ENCODE data around the gene TPST2. TPM values are rescaled to one million over a fixed set of nuclear protein-coding genes. Genes with fewer than 3 reads are reported as not detected.

TPST2 gene
- total and polyA plus RNA-seq, 2 of the 4 experiments (the other 2 are of a cell fraction), result 42.5 to 63.6 TPM

DNA sequence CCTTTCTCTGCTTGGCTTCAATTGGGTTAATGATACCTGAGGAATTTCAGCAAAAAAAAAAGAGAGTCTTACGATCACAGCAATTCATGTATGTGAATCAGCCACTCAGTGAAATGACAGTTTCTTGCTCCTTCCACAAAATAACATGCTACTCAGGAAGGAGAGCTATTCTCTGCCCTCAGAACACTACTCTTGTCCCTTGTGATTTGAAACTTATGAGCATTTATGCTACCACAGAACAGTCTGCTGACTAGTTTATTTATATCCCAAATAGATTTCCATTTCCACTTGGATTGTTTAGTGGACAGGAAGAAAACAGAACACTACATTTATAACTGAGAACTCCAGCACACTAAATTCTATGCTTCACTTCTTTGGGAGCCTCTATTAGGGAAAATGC is 86.2 kb downstream of the TPST2 start:
- ChIA-PET POLR2A (ENCODE audit: unreplicated experiment) (no interaction called here), CTCF (interaction anchor here (1.2 to 2.1 kb wide), 2 partner anchors 10 to 19 kb away, joined by 5 to 7 read pairs; partner anchors contain the start of genes HPS4 and SRRD)
- Histone ChIP-seq H2BK20ac (ENCODE audit: low read depth, low read length) (no peak overlapping the region), H4K20me1 (ENCODE audit: insufficient read depth, low read length) (no peaks in the 10 kb centered on the region), H2AFZ (replicated peaks; ENCODE audit: low read length, poor library complexity) (no peak overlapping the region), H2AK9ac (replicated peaks; ENCODE audit: low read depth, low read length, poor library complexity) (no peak overlapping the region), H3K4me3 (ENCODE audit: insufficient read depth, low read depth, low read length) (no peak overlapping the region), H3K9me3 (ENCODE audit: control insufficient read depth, insufficient read depth, low read length) (no peaks in the 10 kb centered on the region), H3K56ac (ENCODE audit: extremely low read depth, insufficient read depth, low read length) (no peak overlapping the region), H2BK15ac (ENCODE audit: low read depth, low read length) (no peak overlapping the region), H4K8ac (ENCODE audit: low read depth in 2 of 2, low read length in 2 of 2) (no peak overlapping the region), H3K4me1 (ENCODE audit: control insufficient read depth, insufficient read depth, low read length) (no peaks in the 10 kb centered on the region), H2BK120ac (ENCODE audit: low read depth, low read length) (no peak overlapping the region), H3K79me1 (ENCODE audit: low read depth in 1 of 2, low read length in 2 of 2) (peaks cover 2 to 8% of the 10 kb centered on the region in 2 experiments; a peak in 2 of 4 replicates), H3K27ac (ENCODE audit: insufficient read depth, low read length) (no peak overlapping the region), H3K4ac (ENCODE audit: low read depth, low read length) (no peak overlapping the region), H4K5ac (ENCODE audit: low read depth, low read length) (no peak overlapping the region), H2AK5ac (ENCODE audit: low read depth, low read length) (no peak overlapping the region), H3K9me1 (ENCODE audit: insufficient read depth, low read length) (no peaks in the 10 kb centered on the region), H4K91ac (ENCODE audit: insufficient read depth, low read depth, low read length) (no peak overlapping the region), H3K23ac (ENCODE audit: low read depth, low read length) (no peak overlapping the region), H2BK5ac (ENCODE audit: low read depth, low read length, poor library complexity, severe bottlenecking) (no peak overlapping the region), H3K14ac (replicated peaks; ENCODE audit: low read depth, low read length) (no peak overlapping the region), H3K9ac (ENCODE audit: low read depth, low read length) (no peak overlapping the region), H3K4me2 (ENCODE audit: low read depth, low read length) (no peak overlapping the region), H3K18ac (ENCODE audit: low read depth, low read length) (no peak overlapping the region), H3K27me3 (ENCODE audit: control insufficient read depth, insufficient read depth, low read length) (no peaks in the 10 kb centered on the region), H3K36me3 (ENCODE audit: control insufficient read depth, insufficient read depth, low read length) (peaks cover 55% of the 10 kb centered on the region)
- in situ Hi-C loops (cut with MboI; ENCODE audit: low sequenced_read_pairs), result no loop called here
- no TSS peak for BruUV-seq (replicated peaks)
- TF ChIP-seq RFX5 (IDR thresholded peaks at IDR 0.05; ENCODE audit: low read depth, low read length) (no peak), POLR2A (IDR thresholded peaks at IDR 0.05; ENCODE audit: low read depth, low read length) (no peak), MAZ (IDR thresholded peaks at IDR 0.05; ENCODE audit: borderline replicate concordance, low read depth, low read length) (no peak), CHD1 (IDR thresholded peaks at IDR 0.05; ENCODE audit: low read depth, low read length) (no peak), RAD21 (IDR thresholded peaks at IDR 0.05; ENCODE audit: low read length) (no peak), RCOR1 (IDR thresholded peaks at IDR 0.05; ENCODE audit: insufficient replicate concordance, low read length) (no peak), MAFK (IDR thresholded peaks at IDR 0.05; ENCODE audit: low read depth, low read length) (no peak), SMC3 (IDR thresholded peaks at IDR 0.05; ENCODE audit: low read depth, low read length) (no peak), MXI1 (IDR thresholded peaks at IDR 0.05; ENCODE audit: borderline replicate concordance, low read depth, low read length) (no peak)
- TF ChIP-seq, protein P1, sequence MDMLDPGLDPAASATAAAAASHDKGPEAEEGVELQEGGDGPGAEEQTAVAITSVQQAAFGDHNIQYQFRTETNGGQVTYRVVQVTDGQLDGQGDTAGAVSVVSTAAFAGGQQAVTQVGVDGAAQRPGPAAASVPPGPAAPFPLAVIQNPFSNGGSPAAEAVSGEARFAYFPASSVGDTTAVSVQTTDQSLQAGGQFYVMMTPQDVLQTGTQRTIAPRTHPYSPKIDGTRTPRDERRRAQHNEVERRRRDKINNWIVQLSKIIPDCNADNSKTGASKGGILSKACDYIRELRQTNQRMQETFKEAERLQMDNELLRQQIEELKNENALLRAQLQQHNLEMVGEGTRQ (IDR thresholded peaks at IDR 0.05; ENCODE audit: low read depth, low read length), result no peak
- TF ChIP-seq, protein P2, sequence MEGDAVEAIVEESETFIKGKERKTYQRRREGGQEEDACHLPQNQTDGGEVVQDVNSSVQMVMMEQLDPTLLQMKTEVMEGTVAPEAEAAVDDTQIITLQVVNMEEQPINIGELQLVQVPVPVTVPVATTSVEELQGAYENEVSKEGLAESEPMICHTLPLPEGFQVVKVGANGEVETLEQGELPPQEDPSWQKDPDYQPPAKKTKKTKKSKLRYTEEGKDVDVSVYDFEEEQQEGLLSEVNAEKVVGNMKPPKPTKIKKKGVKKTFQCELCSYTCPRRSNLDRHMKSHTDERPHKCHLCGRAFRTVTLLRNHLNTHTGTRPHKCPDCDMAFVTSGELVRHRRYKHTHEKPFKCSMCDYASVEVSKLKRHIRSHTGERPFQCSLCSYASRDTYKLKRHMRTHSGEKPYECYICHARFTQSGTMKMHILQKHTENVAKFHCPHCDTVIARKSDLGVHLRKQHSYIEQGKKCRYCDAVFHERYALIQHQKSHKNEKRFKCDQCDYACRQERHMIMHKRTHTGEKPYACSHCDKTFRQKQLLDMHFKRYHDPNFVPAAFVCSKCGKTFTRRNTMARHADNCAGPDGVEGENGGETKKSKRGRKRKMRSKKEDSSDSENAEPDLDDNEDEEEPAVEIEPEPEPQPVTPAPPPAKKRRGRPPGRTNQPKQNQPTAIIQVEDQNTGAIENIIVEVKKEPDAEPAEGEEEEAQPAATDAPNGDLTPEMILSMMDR (conservative IDR thresholded peaks at IDR 0.05; ENCODE audit: low read depth, low read length), result no peak
- TF ChIP-seq, protein P3, sequence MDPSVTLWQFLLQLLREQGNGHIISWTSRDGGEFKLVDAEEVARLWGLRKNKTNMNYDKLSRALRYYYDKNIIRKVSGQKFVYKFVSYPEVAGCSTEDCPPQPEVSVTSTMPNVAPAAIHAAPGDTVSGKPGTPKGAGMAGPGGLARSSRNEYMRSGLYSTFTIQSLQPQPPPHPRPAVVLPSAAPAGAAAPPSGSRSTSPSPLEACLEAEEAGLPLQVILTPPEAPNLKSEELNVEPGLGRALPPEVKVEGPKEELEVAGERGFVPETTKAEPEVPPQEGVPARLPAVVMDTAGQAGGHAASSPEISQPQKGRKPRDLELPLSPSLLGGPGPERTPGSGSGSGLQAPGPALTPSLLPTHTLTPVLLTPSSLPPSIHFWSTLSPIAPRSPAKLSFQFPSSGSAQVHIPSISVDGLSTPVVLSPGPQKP (IDR thresholded peaks at IDR 0.05; ENCODE audit: borderline replicate concordance, low read depth, low read length), result no peak
- no peak for ATAC-seq (ENCODE audit: low read depth)
- intact Hi-C loops (cut with micrococcal nuclease), result loop anchor here (5.0 kb wide), 1 partner anchor 89 kb away; the partner anchor contains the start of gene TPST2
- WGBS, 2 experiments (ENCODE audit: extremely low coverage in 2 of 2, insufficient read length in 1 of 2), result no CpG with 5 or more reads among the region's 1 CpG
- dilution Hi-C loops (cut with HindIII; ENCODE audit: low sequenced_read_pairs, unreplicated experiment), result no loop called here
- DNase-seq, result no peak
